Naive thymus-derived CD4-positive, alpha-beta T cell (primary cell): ENCODE measurements around the gene PPP1R12C. TPM values are rescaled to one million over a fixed set of nuclear protein-coding genes. Genes with fewer than 3 reads are reported as not detected.

Experiments used
- ATAC-seq: fragments of 150-1000 bp; cut with Tn5 transposase; 2 replicates; pipeline ENCODE4 v1.10.0; 2021; ENCODE audit warnings: mild to moderate bottlenecking, moderate library complexity
- CTCF ChIA-PET: fragments of 350-600 bp; sonication (Branson Sonifier 250); formaldehyde crosslinking; loops from one replicate; lab custom pipeline; 2021; ENCODE audit warnings: antibody characterized with exemption; lab: Charles Lee
- POLR2A ChIA-PET: fragments of 350-600 bp; sonication (Branson Sonifier 250); formaldehyde crosslinking; loops from one replicate; lab custom pipeline; 2021; ENCODE audit warnings: antibody characterized with exemption, inconsistent platforms; lab: Charles Lee
- DNase-seq, 9 donors: peaks; one replicate each; pipeline versions ENCODE4 v3.0.0 to v3.0.0-alpha.2; 2020 to 2022; ENCODE audit warnings: mixed read lengths in 1 of 9
- H3K27ac ChIP-seq: one replicate; pipeline ENCODE4 v1.7.0; 2013; ENCODE audit warnings: mild to moderate bottlenecking, low read depth, low read length, moderate library complexity
- H3K27me3 ChIP-seq, 2 donors: one replicate each; pipeline ENCODE4 v1.7.0; 2013; ENCODE audit warnings: low read length in 2 of 2, mild to moderate bottlenecking in 2 of 2, moderate library complexity in 2 of 2; ENCODE audit not compliant: control insufficient read depth in 2 of 2, insufficient read depth in 2 of 2
- H3K36me3 ChIP-seq, 3 experiments: 1 replicate in 2 of 3; 2 replicates in 1 of 3; pipeline ENCODE4 v1.7.0; 2013; ENCODE audit warnings: low read length in 3 of 3, mild to moderate bottlenecking in 3 of 3, moderate library complexity in 1 of 3; ENCODE audit not compliant: insufficient read depth in 3 of 3, control insufficient read depth in 2 of 3
- H3K4me1 ChIP-seq, 2 donors: one replicate each; pipeline ENCODE4 v1.7.0; 2013; ENCODE audit warnings: low read length in 2 of 2, mild to moderate bottlenecking in 2 of 2, moderate library complexity in 1 of 2; ENCODE audit not compliant: control insufficient read depth in 2 of 2, insufficient read depth in 2 of 2
- H3K4me3 ChIP-seq: 2 replicates; pipeline ENCODE4 v1.7.0; 2013; ENCODE audit warnings: mild to moderate bottlenecking, low read length
- H3K9me3 ChIP-seq, 3 experiments: 1 replicate in 2 of 3; 2 replicates in 1 of 3; pipeline ENCODE4 v1.7.0; 2013; ENCODE audit warnings: low read length in 3 of 3; ENCODE audit not compliant: control insufficient read depth in 2 of 3
- H3K27ac Mint-ChIP-seq, 9 donors: one replicate each; pipeline ENCODE4 v1.8.0; 2020 to 2022; ENCODE audit warnings: mixed read lengths in 9 of 9, mild to moderate bottlenecking in 8 of 9, moderate library complexity in 5 of 9, inconsistent platforms in 2 of 9
- H3K27me3 Mint-ChIP-seq, 5 donors: one replicate each; pipeline ENCODE4 v1.8.0; 2021 to 2022; ENCODE audit warnings: mixed read lengths in 5 of 5, mild to moderate bottlenecking in 1 of 5
- H3K36me3 Mint-ChIP-seq, 5 donors: one replicate each; pipeline ENCODE4 v1.8.0; 2020 to 2022; ENCODE audit warnings: mixed read lengths in 5 of 5, mild to moderate bottlenecking in 3 of 5, inconsistent platforms in 1 of 5
- H3K4me1 Mint-ChIP-seq, 7 donors: one replicate each; pipeline ENCODE4 v1.8.0; 2020 to 2022; ENCODE audit warnings: mixed read lengths in 7 of 7, mild to moderate bottlenecking in 3 of 7, inconsistent platforms in 1 of 7
- H3K4me3 Mint-ChIP-seq, 10 donors: one replicate each; pipeline ENCODE4 v1.8.0; 2020 to 2022; ENCODE audit warnings: mild to moderate bottlenecking in 10 of 10, mixed read lengths in 10 of 10, moderate library complexity in 6 of 10, inconsistent platforms in 2 of 10
- H3K9me3 Mint-ChIP-seq, 11 donors: one replicate each; pipeline ENCODE4 v1.8.0; 2020 to 2022; ENCODE audit warnings: mixed read lengths in 11 of 11, mild to moderate bottlenecking in 4 of 11, inconsistent platforms in 1 of 11, moderate library complexity in 1 of 11
- intact Hi-C, 2 donors: fragments of 100-400 bp; cut with micrococcal nuclease; formaldehyde crosslinking; loops; one replicate each; pipeline ENCODE4 v1.15.1; 2023
- polyA plus RNA-seq, 2 donors: library from polyadenylated mRNA; unstranded; fragments of 300-500 nt; fragmentation: Illumina TruSeq; gene quantifications; one replicate each; pipeline ENCODE4 v1.2.3, GENCODE V29; 2021
- total RNA-seq, 6 experiments: library from RNA in 5 of 6; stranded (reverse) in 5 of 6; gene quantifications; 1 replicate in 5 of 6; 2 replicates in 1 of 6; pipeline ENCODE4 v1.2.3 and lab custom pipeline; 2021 to 2026

The PPP1R12C gene
- total and polyA plus RNA-seq, 7 experiments from 2014 or later = 3.8 to 180 (median 142) TPM

- ChIA-PET CTCF (no interaction called here), POLR2A (interaction anchor here (0.8 kb wide), 1 partner anchor 570 kb away, joined by 3 read pairs; no protein-coding TSS in a partner anchor)
- Mint-ChIP-seq H3K4me1 (peaks cover 35 to 44% (median 38%) of the 10 kb centered on the region in 7 donors), H3K27me3 (peaks cover 47 to 64% (median 57%) of the 10 kb centered on the region in 5 donors), H3K27ac (peak overlapping the region in 1 of 9 donors; percentile 3), H3K9me3 (peaks cover 0 to 4% (median 0%) of the 10 kb centered on the region in 11 donors), H3K4me3 (peak overlapping the region in 3 of 10 donors; percentile 14 to 40 (median 20)), H3K36me3 (peaks cover 0 to 26% (median 0%) of the 10 kb centered on the region in 5 donors)
- peaks cover 22 to 34% of the 10 kb centered on the region in 2 donors for H3K4me1 ChIP-seq
- H3K27ac ChIP-seq = no peak overlapping the region
- ATAC-seq (no peak), DNase-seq (no peak)
- intact Hi-C loops = loop anchor here in 1 of 2 donors (5.0 to 10.0 kb wide), 3 partner anchors 78 to 202 kb away; partner anchors contain the start of gene PPP6R1
- H3K36me3 ChIP-seq = no peaks in the 10 kb centered on the region
- H3K4me3 ChIP-seq = no peak overlapping the region
- H3K9me3 ChIP-seq = no peaks in the 10 kb centered on the region
- peaks cover 0 to 17% of the 10 kb centered on the region in 2 donors for H3K27me3 ChIP-seq
Measured at GRCh38 chr19:55084416-55084815, 33.0 kb downstream of the PPP1R12C start.

DNA sequence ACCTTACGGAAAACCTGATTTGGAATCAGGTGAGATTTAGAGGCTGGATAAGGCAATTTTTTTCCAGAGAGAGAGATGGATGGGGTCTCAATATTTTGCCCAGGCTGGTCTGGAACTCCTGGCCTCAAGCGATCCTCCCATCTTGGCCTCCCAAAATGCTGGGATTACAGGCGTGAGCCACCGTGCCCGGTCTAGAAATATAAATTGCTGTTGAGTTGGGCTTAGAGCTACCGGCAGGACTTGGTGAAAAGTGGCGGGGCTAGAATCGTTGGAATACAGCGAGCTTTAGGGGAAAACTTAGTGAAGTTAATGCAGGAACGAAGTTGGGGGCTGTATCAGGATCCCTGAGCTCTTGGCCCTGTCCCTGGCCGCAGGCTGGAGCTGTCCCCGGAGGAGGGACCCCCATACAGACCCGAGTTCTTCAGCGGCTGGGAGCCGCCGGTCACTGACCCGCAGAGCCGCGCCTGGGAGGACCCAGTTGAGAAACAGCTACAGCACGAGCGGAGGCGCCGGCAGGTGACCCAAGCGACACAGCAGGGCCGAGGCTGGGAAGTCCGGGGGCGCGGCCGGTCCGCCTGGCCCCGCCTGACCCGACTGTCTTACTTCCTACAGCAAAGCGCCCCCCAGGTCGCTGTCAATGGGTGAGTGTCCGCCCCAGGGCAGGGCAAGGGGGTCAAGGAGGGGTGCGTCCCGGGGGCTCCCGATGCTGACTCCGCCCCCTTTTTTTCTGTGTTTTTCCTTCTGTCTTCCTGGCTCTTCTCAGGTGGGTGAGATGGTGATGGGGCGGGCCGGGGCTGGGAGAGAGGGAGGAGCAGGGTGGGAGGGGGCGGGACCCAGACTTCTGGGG, 34.2 kb downstream of the PPP1R12C start:
- ChIA-PET POLR2A (no interaction called here), CTCF (no interaction called here)
- Histone ChIP-seq H3K4me1 (peaks cover 22 to 31% of the 10 kb centered on the region in 2 donors), H3K36me3 (no peaks in the 10 kb centered on the region), H3K9me3 (no peaks in the 10 kb centered on the region), H3K27me3 (peaks cover 0 to 14% of the 10 kb centered on the region in 2 donors), H3K4me3 (no peak overlapping the region), H3K27ac (no peak overlapping the region)
- ATAC-seq (no peak), DNase-seq (no peak)
- Mint-ChIP-seq H3K4me1 (peaks cover 24 to 44% (median 32%) of the 10 kb centered on the region in 7 donors), H3K27ac (peak overlapping the region in 1 of 9 donors; percentile 71), H3K9me3 (peaks cover 0 to 4% (median 0%) of the 10 kb centered on the region in 11 donors), H3K27me3 (peaks cover 43 to 54% (median 51%) of the 10 kb centered on the region in 5 donors), H3K36me3 (peaks cover 0 to 17% (median 0%) of the 10 kb centered on the region in 5 donors), H3K4me3 (peak overlapping the region in 8 of 10 donors; percentile 21 to 89 (median 81))
- intact Hi-C loops = loop anchor here in 1 of 2 donors (5.0 to 10.0 kb wide), 3 partner anchors 79 to 201 kb away; partner anchors contain the start of gene PPP6R1

GRCh38 chr19:55082020-55082851, 35.2 kb downstream of the PPP1R12C start:
- H3K36me3 ChIP-seq = no peaks in the 10 kb centered on the region
- H3K4me1 ChIP-seq = peaks cover 14 to 21% of the 10 kb centered on the region in 2 donors
- Mint-ChIP-seq H3K4me1 (peaks cover 14 to 34% (median 22%) of the 10 kb centered on the region in 7 donors), H3K36me3 (peaks cover 0 to 11% (median 0%) of the 10 kb centered on the region in 5 donors), H3K27ac (peak overlapping the region in 4 of 9 donors; percentile 4 to 82 (median 64)), H3K4me3 (peak overlapping the region; percentile 45 to 89 (median 81)), H3K27me3 (peaks cover 37 to 44% (median 41%) of the 10 kb centered on the region in 5 donors), H3K9me3 (peaks cover 0 to 4% (median 0%) of the 10 kb centered on the region in 11 donors)
- DNase-seq = peak in 4 of 9 donors; percentile 30 to 60 (median 38)
- H3K9me3 ChIP-seq = no peaks in the 10 kb centered on the region
- peak; percentile 13 for ATAC-seq
- peak overlapping the region; percentile 53 for H3K4me3 ChIP-seq
- peaks cover 0 to 12% of the 10 kb centered on the region in 2 donors for H3K27me3 ChIP-seq
- POLR2A ChIA-PET = interaction anchor here (1.1 kb wide), 1 partner anchor 19 kb away, joined by 3 read pairs; the partner anchor contains the start of gene RDH13
- CTCF ChIA-PET = no interaction called here
- intact Hi-C loops = loop anchor here in 1 of 2 donors (5.0 to 10.0 kb wide), 3 partner anchors 80 to 200 kb away; partner anchors contain the start of gene PPP6R1
- H3K27ac ChIP-seq = no peak overlapping the region

DNA sequence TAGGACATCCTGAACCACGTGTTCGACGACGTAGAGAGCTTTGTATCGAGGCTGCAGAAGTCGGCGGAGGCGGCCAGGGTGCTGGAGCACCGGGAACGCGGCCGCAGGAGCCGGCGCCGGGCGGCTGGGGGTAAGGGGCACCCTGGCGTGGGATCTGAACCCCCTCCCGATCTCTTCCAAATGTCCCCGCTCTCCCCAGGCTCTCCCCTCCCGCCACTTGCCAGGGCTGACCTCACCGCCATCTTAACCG, 35.7 kb downstream of the PPP1R12C start:
- Histone ChIP-seq H3K36me3 (no peaks in the 10 kb centered on the region), H3K4me1 (peaks cover 10 to 16% of the 10 kb centered on the region in 2 donors), H3K27ac (no peak overlapping the region), H3K9me3 (no peaks in the 10 kb centered on the region), H3K27me3 (peaks cover 0 to 12% of the 10 kb centered on the region in 2 donors), H3K4me3 (peak overlapping the region; percentile 53)
- H3K27me3 Mint-ChIP-seq = peaks cover 39 to 44% (median 43%) of the 10 kb centered on the region in 5 donors
- DNase-seq = no peak
- peak overlapping the region in 2 of 9 donors; percentile 38 to 96 for H3K27ac Mint-ChIP-seq
- peaks cover 0 to 10% (median 0%) of the 10 kb centered on the region in 5 donors for H3K36me3 Mint-ChIP-seq
- intact Hi-C loops = loop anchor here (1.0 to 10.0 kb wide), 8 partner anchors 18 to 617 kb away; partner anchors contain the start of genes PPP1R12C (in 2 of the 2), RDH13 (in 2 of the 2) and PPP6R1 (in 1 of the 2)
- POLR2A ChIA-PET = interaction anchor here (1.1 kb wide), 1 partner anchor 19 kb away, joined by 3 read pairs; the partner anchor contains the start of gene RDH13
- CTCF ChIA-PET = no interaction called here
- ATAC-seq = no peak
- H3K4me1 Mint-ChIP-seq = peaks cover 12 to 30% (median 20%) of the 10 kb centered on the region in 7 donors
- peak overlapping the region; percentile 78 to 92 (median 86) for H3K4me3 Mint-ChIP-seq
- H3K9me3 Mint-ChIP-seq = peaks cover 0 to 4% (median 0%) of the 10 kb centered on the region in 11 donors

DNA sequence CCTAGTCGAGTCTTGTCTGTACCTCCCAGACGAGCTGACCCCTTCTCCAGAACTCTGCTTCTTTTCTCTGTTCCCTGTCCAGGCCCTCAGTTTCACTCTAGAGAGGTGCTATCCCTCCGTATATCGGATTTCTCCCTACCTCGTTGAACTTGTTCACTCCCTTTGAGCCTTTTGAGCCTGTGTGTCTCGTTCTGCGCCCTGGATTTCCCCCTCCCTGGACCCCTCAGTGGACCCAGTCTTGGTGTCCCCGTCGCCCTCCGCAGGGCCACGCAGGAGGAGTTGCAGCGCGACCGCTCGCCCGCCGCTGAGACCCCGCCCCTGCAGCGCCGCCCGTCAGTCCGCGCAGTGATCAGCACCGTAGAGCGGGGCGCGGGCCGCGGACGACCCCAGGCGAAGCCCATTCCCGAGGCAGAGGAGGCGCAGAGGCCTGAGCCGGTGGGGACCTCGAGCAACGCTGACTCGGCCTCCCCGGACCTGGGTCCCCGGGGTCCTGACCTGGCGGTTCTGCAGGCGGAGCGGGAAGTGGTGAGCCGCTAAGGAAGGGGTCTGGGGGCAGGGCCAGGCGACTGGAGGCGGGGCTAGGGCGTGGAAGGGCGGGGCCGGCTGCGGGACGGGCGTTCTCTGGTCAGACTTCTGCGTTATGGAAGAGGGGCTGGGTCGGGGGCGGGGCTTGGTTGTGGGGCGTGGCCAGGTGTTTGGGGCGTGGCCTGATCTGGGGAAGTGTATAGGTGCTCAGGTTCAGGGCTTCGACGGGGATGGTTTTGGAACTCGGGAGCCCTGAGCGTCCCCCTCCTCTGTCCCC, 36.3 kb downstream of the PPP1R12C start:
- ATAC-seq = peak; percentile 93
- ChIA-PET POLR2A (interaction anchor here (1.5 kb wide), 1 partner anchor 18 kb away, joined by 4 read pairs; the partner anchor contains the start of gene RDH13), CTCF (no interaction called here)
- H3K4me3 Mint-ChIP-seq = peak overlapping the region; percentile 78 to 92 (median 86)
- H3K9me3 ChIP-seq = no peaks in the 10 kb centered on the region
- peaks cover 0 to 4% (median 0%) of the 10 kb centered on the region in 11 donors for H3K9me3 Mint-ChIP-seq
- peak; percentile 70 to 96 (median 79) for DNase-seq
- peak overlapping the region; percentile 53 for H3K4me3 ChIP-seq
- peak overlapping the region; percentile 2 for H3K27ac ChIP-seq
- no peaks in the 10 kb centered on the region for H3K36me3 ChIP-seq
- peaks cover 12 to 30% (median 20%) of the 10 kb centered on the region in 7 donors for H3K4me1 Mint-ChIP-seq
- H3K27me3 ChIP-seq = peaks cover 0 to 12% of the 10 kb centered on the region in 2 donors
- H3K27ac Mint-ChIP-seq = peak overlapping the region in 6 of 9 donors; percentile 56 to 96 (median 66)
- H3K4me1 ChIP-seq = peaks cover 10 to 15% of the 10 kb centered on the region in 2 donors
- intact Hi-C loops = loop anchor here (1.0 to 10.0 kb wide), 8 partner anchors 18 to 616 kb away; partner anchors contain the start of genes PPP1R12C (in 2 of the 2), RDH13 (in 2 of the 2) and PPP6R1 (in 1 of the 2)
- peaks cover 38 to 47% (median 46%) of the 10 kb centered on the region in 5 donors for H3K27me3 Mint-ChIP-seq
- peaks cover 0 to 10% (median 0%) of the 10 kb centered on the region in 5 donors for H3K36me3 Mint-ChIP-seq
